H9 (cell line): ENCODE measurements around the gene CHCHD6. TPM values are rescaled to one million over a fixed set of nuclear protein-coding genes. Genes with fewer than 3 reads are reported as not detected.

Source experiments
- DNase-seq: peaks from one replicate; pipeline ENCODE4 v3.0.0-alpha.2; 2017
- H2AFZ ChIP-seq: one replicate; pipeline ENCODE4 v1.6.1; 2013; ENCODE audit warnings: mild to moderate bottlenecking, low read length, control low read depth, moderate library complexity
- H2AK5ac ChIP-seq: 2 replicates; pipeline ENCODE4 v1.6.1; 2013; ENCODE audit warnings: low read length, control low read depth, mixed read lengths; ENCODE audit not compliant: insufficient read length
- H2BK120ac ChIP-seq: one replicate; pipeline ENCODE4 v1.6.1; 2013; ENCODE audit warnings: low read depth, mild to moderate bottlenecking, low read length, control low read depth, inconsistent platforms; ENCODE audit not compliant: poor library complexity, severe bottlenecking
- H2BK12ac ChIP-seq: 2 replicates; pipeline ENCODE4 v1.6.1; 2013; ENCODE audit warnings: low read length, control low read depth, mixed read lengths, low read depth; ENCODE audit not compliant: insufficient read length
- H2BK15ac ChIP-seq: 2 replicates; pipeline ENCODE4 v1.6.1; 2013; ENCODE audit warnings: low read depth, low read length, control low read depth
- H2BK20ac ChIP-seq: one replicate; pipeline ENCODE4 v1.6.1; 2013; ENCODE audit warnings: low read depth, mild to moderate bottlenecking, low read length, control low read depth, inconsistent platforms; ENCODE audit not compliant: poor library complexity, severe bottlenecking
- H2BK5ac ChIP-seq: 2 replicates; pipeline ENCODE4 v1.6.1; 2013; ENCODE audit warnings: low read length, control low read depth, mixed read lengths; ENCODE audit not compliant: insufficient read length
- H3K14ac ChIP-seq: 2 replicates; pipeline ENCODE4 v1.6.1; 2013; ENCODE audit warnings: low read length, control low read depth; ENCODE audit not compliant: insufficient read depth
- H3K18ac ChIP-seq: 2 replicates; pipeline ENCODE4 v1.6.1; 2013; ENCODE audit warnings: low read depth, mild to moderate bottlenecking, mixed read lengths, low read length, control low read depth; ENCODE audit not compliant: insufficient read length
- H3K23ac ChIP-seq: 2 replicates; pipeline ENCODE4 v1.6.1; 2013; ENCODE audit warnings: low read length, control low read depth, mixed read lengths, low read depth; ENCODE audit not compliant: insufficient read length
- H3K23me2 ChIP-seq: 2 replicates; pipeline ENCODE4 v1.6.1; 2013; ENCODE audit warnings: low read depth, mild to moderate bottlenecking, mixed read lengths, low read length, control low read depth; ENCODE audit not compliant: insufficient read length, poor library complexity, severe bottlenecking
- H3K27ac ChIP-seq: 2 replicates; pipeline ENCODE4 v1.5.1; 2013; ENCODE audit warnings: low read length, control low read depth, mixed read lengths, low read depth; ENCODE audit not compliant: insufficient read length
- H3K27me3 ChIP-seq: 2 replicates; pipeline ENCODE4 v1.6.1; 2013; ENCODE audit warnings: low read length, control low read depth, inconsistent platforms; ENCODE audit not compliant: insufficient read depth
- H3K4ac ChIP-seq: 2 replicates; pipeline ENCODE4 v1.6.1; 2013; ENCODE audit warnings: low read depth, mild to moderate bottlenecking, control low read depth, inconsistent platforms, low read length, moderate library complexity
- H3K4me1 ChIP-seq: 2 replicates; pipeline ENCODE4 v1.6.1; 2013; ENCODE audit warnings: low read length, control low read depth, inconsistent platforms; ENCODE audit not compliant: insufficient read depth
- H3K4me2 ChIP-seq: 2 replicates; pipeline ENCODE4 v1.6.1; 2013; ENCODE audit warnings: low read length, control low read depth, mixed read lengths; ENCODE audit not compliant: insufficient read length, insufficient read depth
- H3K56ac ChIP-seq: 2 replicates; pipeline ENCODE4 v1.6.1; 2013; ENCODE audit warnings: low read depth, mild to moderate bottlenecking, mixed read lengths, low read length, control low read depth; ENCODE audit not compliant: insufficient read length
- H3K79me1 ChIP-seq: 2 replicates; pipeline ENCODE4 v1.6.1; 2013; ENCODE audit warnings: low read depth, mild to moderate bottlenecking, moderate library complexity, low read length, control low read depth, inconsistent platforms; ENCODE audit not compliant: insufficient read depth, poor library complexity, severe bottlenecking
- H3K79me2 ChIP-seq: 2 replicates; pipeline ENCODE4 v1.6.1; 2013; ENCODE audit warnings: low read length, control low read depth, inconsistent platforms; ENCODE audit not compliant: insufficient read depth
- H3K9ac ChIP-seq: 2 replicates; pipeline ENCODE4 v1.6.1; 2013; ENCODE audit warnings: low read length, control low read depth, mixed read lengths; ENCODE audit not compliant: insufficient read length; ENCODE audit errors: extremely low read depth
- H3K9me3 ChIP-seq: one replicate; pipeline ENCODE4 v1.6.1; 2013; ENCODE audit warnings: low read depth, low read length, inconsistent platforms; ENCODE audit not compliant: control insufficient read depth
- H3T11ph ChIP-seq: one replicate; pipeline ENCODE4 v1.6.1; 2013; ENCODE audit warnings: mild to moderate bottlenecking, low read length, control low read depth, inconsistent platforms
- H4K20me1 ChIP-seq: one replicate; pipeline ENCODE4 v1.6.1; 2013; ENCODE audit not compliant: control insufficient read depth, insufficient read length, insufficient read depth
- H4K5ac ChIP-seq: 2 replicates; pipeline ENCODE4 v1.6.1; 2013; ENCODE audit warnings: low read depth, mild to moderate bottlenecking, mixed read lengths, low read length, control low read depth; ENCODE audit not compliant: insufficient read length
- H4K8ac ChIP-seq: replicated peaks from 2 replicates; pipeline ENCODE4 v1.6.1; 2013; ENCODE audit warnings: low read length, control low read depth, mixed read lengths, low read depth; ENCODE audit not compliant: insufficient read length
- H4K91ac ChIP-seq: 2 replicates; pipeline ENCODE4 v1.6.1; 2013; ENCODE audit warnings: low read depth, mild to moderate bottlenecking, moderate library complexity, mixed read lengths, low read length, control low read depth; ENCODE audit not compliant: insufficient read length
- H3K27ac Mint-ChIP-seq, 3 experiments: 2 replicates in 2 of 3; 3 replicates in 1 of 3; pipeline ENCODE4 v1.8.0; 2020 to 2021; ENCODE audit warnings: mixed read lengths in 3 of 3, mild to moderate bottlenecking in 1 of 3, moderate library complexity in 1 of 3
- H3K27me3 Mint-ChIP-seq: 2 replicates; pipeline ENCODE4 v1.8.0; 2021; ENCODE audit warnings: low read depth, mild to moderate bottlenecking, moderate library complexity, mixed read lengths
- H3K36me3 Mint-ChIP-seq, 3 experiments: 2 replicates in 2 of 3; 3 replicates in 1 of 3; pipeline ENCODE4 v1.8.0; 2020 to 2021; ENCODE audit warnings: low read depth in 3 of 3, mixed read lengths in 3 of 3; ENCODE audit not compliant: insufficient read depth in 1 of 3
- H3K4me1 Mint-ChIP-seq, 2 experiments: 2 replicates each; pipeline ENCODE4 v1.8.0; 2020; ENCODE audit warnings: mixed read lengths in 2 of 2
- H3K4me3 Mint-ChIP-seq, 2 experiments: 2 replicates in 1 of 2; 3 replicates in 1 of 2; pipeline ENCODE4 v1.8.0; 2020 to 2021; ENCODE audit warnings: mild to moderate bottlenecking in 2 of 2, mixed read lengths in 2 of 2, moderate library complexity in 1 of 2
- H3K9me3 Mint-ChIP-seq, 2 experiments: 2 replicates in 1 of 2; 3 replicates in 1 of 2; pipeline ENCODE4 v1.8.0; 2020; ENCODE audit warnings: mild to moderate bottlenecking in 2 of 2, mixed read lengths in 2 of 2, moderate library complexity in 1 of 2
- CTCF ChIP-seq: fragments of 200-600 bp; sonication (generic); conservative IDR thresholded peaks from 3 replicates; pipeline ENCODE4 v1.8.0; 2021; ENCODE audit warnings: antibody characterized with exemption, mild to moderate bottlenecking
- WGBS: extraction: QIAGEN DNeasy Blood & Tissue Kit; methylation state at CpG from one replicate; pipeline ENCODE4 v1.1.7; 2013; ENCODE audit warnings: missing lambda C conversion rate, low lambda C conversion rate, mixed read lengths; ENCODE audit not compliant: insufficient read length; ENCODE audit errors: extremely low coverage; 5-methylcytosine and 5-hydroxymethylcytosine counted together
- total RNA-seq: library from RNA; stranded (reverse); gene quantifications from 2 replicates; pipeline ENCODE4 v1.2.1, GENCODE V29; 2021

CHCHD6 gene
- total RNA-seq, 1 experiment from 2014 or later = 34.2 TPM

GRCh38 chr3:126721246-126721645, 17.2 kb downstream of the CHCHD6 start:
- H3K4me3 Mint-ChIP-seq = no peak overlapping the region
- Histone ChIP-seq H4K20me1 (no peaks in the 10 kb centered on the region), H2AK5ac (no peak overlapping the region), H3K4ac (no peak overlapping the region), H3K9ac (no peak overlapping the region), H3T11ph (no peak overlapping the region), H3K4me1 (no peaks in the 10 kb centered on the region), H3K56ac (no peak overlapping the region), H3K27ac (no peak overlapping the region), H3K14ac (no peak overlapping the region), H2BK12ac (no peak overlapping the region), H3K9me3 (no peaks in the 10 kb centered on the region), H3K4me2 (no peak overlapping the region), H2BK15ac (no peak overlapping the region), H4K5ac (no peak overlapping the region), H3K79me1 (no peaks in the 10 kb centered on the region), H3K23ac (no peak overlapping the region), H2BK20ac (no peak overlapping the region), H4K8ac (no peak overlapping the region), H3K27me3 (no peaks in the 10 kb centered on the region), H2BK120ac (no peak overlapping the region), H3K23me2 (no peaks in the 10 kb centered on the region), H4K91ac (no peak overlapping the region), H3K18ac (no peak overlapping the region), H3K79me2 (no peaks in the 10 kb centered on the region; the same call in 1 of the 2 replicates), H2AFZ (no peak overlapping the region), H2BK5ac (no peak overlapping the region)
- no CpG with 5 or more reads among the region's 10 CpGs for whole genome bisulfite sequencing
- no peak overlapping the region; a peak in 2 of 7 replicates for H3K27ac Mint-ChIP-seq
- TF ChIP-seq CTCF = no peak
- peaks cover 10 to 18% (median 15%) of the 10 kb centered on the region in 3 experiments for H3K36me3 Mint-ChIP-seq
- no peaks in the 10 kb centered on the region for H3K27me3 Mint-ChIP-seq
- H3K9me3 Mint-ChIP-seq = peaks cover 6 to 12% of the 10 kb centered on the region in 2 experiments
- no peak for DNase-seq
- H3K4me1 Mint-ChIP-seq = peaks cover 21 to 25% of the 10 kb centered on the region in 2 experiments
